Activated gamma-delta T cell treated with anti-CD3 and anti-CD28 coated beads, Interleukin-2, amount 50 U/mL, for 16 hours (primary cell): ENCODE results near the gene CFAP20DC.
"Not testable (repeated sequence)": the region's sequence is repeated elsewhere in the genome, so short reads cannot be mapped to it uniquely, and the experiment has no call there.

Source experiments
- DNase-seq: peaks from one replicate; pipeline ENCODE4 v3.0.0-alpha.2; 2020; ENCODE audit warnings: low read depth

Gene CFAP20DC

DNA sequence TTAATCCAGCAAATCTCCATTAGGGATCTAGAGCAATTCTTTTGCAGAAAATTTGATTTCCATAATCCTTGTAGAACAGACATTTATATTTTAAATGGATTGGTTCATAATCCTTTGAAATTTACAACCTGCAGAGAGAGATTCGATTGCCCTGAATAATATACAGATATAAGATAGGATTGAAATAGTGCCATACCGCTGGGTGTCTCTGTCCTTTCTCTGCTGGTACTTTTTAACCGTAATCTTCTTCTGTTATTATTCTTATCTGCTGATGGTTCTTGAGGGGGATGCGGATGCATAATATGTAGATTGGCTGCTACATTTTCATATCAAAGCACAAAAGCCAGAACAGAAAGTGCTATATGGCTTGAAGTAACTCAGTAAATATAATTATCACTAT, 182.2 kb downstream of the CFAP20DC start:
- no peak for DNase-seq

DNA sequence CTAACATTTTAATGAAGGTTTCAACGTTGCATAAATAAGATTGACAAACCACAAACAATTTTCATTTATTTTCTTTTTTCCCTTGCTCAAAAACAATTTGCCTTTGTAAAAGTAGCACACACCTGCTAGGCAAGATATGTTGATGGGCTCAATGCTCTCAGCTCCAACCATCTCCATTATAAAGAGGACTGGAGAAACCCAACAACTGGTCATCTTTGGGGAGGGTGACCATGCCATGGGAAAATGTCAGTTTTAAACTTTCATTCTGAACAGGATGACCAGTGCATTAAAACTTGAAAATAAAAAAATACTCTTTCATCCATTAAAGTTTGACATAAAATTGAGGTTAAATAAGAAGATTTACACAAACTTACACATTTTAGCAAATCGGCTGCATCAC, 183.7 kb downstream of the CFAP20DC start:
- no peak for DNase-seq

DNA sequence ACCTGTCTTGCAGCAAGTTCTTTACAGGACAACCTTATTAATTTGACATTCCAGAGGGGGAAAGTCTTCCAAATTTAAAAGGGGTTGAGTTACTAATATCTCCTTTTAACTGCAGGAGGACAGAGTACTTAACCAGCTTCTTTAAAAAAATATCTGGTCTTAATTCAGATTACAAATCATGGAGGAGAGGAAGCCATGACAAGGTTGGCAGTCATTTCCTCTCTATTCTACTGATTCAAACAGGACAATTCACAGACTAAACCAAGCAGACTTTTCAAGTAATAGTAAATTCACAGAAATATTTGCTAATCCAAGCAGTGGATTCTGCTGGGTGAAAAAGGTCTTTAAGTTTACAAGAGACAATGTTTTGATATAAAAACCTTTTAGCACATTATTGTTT, 185.3 kb downstream of the CFAP20DC start:
- DNase-seq, result no peak

DNA sequence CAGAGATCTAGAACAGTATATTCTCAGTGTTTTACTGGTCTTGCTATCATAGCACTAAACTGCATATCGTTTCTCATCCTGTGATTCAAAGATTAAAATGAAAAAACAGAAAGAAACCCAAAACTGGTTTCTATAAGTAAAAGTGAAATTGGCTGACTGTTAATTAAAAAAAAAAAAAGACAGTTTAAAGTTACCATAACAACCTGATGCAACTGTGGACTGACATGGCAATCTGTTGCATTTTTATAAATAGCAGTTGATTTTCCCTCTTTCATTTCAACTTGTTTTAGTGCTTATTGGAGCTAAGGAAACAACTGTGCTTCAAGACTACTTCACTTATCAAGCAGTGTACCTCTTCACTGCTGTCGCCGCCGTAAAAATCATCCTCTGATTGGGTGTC, 186.6 kb downstream of the CFAP20DC start:
- DNase-seq, result no peak

DNA sequence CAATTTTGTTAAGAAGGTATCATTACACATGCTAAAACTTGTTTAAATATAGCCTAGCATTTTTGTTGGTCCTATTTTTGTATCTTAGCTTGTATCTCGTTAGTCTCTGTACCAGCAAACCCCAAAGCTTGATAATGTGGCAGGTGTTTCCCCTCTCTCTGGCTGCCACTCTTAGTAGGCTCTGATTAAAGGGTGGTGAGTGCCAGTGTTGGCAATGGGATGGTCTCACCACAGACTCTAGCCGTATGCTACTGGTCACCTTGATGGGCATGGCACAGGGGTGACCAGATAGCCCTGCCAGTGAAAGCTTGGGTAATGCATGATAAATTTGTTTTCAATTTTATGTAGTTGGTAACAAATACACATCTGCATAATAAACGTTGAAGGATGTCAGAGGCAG, 188.3 kb downstream of the CFAP20DC start:
- DNase-seq, result no peak

DNA sequence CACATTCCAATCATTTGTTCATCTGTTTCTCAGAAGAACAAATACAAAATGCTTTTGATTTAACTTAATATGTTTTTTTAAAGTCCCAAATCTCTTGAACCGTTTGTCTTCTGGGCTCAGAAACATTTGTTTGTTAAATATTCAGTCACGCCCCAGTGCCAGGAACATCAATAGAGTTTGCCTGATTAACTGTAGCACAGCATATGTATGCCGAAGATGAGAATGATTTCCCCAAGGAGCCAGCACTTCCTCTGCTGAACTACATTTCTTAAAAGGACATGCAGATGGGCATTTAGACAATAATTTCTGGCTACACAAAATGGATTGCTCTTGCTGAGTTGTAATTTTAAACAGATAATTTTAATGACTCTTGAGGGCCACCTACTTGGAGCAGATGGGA, 191.7 kb downstream of the CFAP20DC start:
- DNase-seq, result no peak

DNA sequence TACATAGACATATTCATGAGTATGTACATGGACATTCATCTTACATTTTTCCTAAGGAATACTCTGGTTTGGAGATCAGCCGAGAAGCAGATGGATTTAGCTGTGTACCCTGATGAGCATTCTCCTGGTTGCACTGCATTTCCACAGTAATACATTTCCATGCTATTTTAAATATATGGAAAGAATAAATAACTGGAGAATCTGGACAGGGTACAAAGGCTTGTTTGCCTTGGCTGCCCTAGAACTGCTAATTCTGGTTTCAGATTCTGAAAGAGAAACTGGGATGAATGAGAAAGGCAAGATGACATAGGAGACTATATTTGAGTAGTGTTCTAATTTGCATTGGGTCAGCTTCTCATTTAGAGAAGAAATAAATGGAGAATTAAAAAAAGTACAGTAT, 192.4 kb downstream of the CFAP20DC start:
- no peak for DNase-seq

DNA sequence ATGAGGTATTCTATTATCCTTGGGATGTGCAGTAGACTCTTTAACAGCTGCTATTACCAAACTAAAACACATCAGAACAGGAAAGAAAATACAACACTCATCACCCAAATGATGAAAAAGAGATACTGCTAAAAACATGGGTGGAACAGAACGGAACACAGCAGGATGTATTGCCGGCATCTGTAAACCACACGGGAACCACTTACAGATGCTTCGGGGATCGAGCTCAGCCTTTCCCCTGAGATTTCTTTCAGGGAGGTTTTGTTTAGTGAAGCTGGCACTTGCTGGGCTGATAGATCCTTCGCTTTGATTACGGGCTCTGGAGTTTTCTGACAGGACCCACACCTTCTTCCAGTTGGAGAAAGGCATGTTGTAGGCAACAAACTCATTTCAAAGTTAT, 201.0 kb downstream of the CFAP20DC start:
- no peak for DNase-seq

DNA sequence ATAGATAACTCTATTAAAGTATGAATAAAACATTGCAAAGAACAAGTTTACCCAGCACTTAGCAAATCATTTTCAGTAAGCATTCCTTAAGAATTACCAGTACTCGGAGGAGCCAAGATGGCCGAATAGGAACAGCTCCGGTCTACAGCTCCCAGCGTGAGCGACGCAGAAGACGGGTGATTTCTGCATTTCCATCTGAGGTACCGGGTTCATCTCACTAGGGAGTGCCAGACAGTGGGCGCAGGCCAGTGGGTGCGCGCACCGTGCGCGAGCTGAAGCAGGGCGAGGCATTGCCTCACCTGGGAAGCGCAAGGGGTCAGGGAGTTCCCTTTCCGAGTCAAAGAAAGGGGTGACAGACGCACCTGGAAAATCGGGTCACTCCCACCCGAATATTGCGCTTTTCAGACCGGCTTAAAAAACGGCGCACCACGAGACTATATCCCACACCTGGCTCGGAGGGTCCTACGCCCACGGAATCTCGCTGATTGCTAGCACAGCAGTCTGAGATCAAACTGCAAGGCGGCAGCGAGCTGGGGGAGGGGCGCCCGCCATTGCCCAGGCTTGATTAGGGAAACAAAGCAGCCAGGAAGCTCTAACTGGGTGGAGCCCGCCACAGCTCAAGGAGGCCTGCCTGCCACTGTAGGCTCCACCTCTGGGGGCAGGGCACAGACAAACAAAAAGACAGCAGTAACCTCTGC, 207.6 kb downstream of the CFAP20DC start:
- DNase-seq, result not testable (repeated sequence)

DNA sequence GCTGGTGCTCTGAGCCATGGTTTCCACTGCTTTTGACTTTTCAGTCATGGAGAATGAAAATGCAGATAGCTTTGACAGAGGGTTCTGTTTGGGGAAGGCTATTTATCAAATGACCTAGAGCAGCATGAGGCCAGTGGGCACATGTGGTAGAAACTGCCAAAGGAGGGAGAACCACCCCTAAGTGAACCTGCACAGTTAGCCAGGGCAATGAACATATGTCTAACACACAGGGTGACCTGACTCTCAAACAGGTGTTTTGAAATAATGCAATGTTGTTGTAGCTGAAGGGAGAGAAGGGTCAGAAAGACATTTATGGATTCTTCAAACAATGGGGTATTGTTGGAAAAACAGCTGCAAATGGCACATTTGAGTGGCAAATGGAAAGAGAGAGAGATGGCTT, 208.9 kb downstream of the CFAP20DC start:
- no peak for DNase-seq

DNA sequence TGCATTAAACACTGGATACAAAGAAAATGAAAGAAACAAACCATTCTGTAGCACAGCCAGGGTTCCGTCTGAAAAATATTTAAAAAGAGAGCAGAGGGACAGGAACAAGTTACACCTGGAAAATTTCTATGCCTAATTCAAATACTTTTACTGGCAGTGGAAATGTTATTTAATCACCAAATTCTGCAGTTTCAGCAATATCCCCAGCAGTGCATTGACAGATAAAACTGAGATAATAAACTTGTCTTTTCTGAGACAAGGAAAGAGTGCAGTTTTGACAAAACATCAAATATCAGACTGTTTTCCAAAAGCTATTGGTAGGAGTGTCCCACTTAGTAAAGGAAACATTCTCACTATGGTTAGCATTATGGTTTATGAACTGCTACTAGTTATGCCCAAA, 209.9 kb downstream of the CFAP20DC start:
- no peak for DNase-seq

DNA sequence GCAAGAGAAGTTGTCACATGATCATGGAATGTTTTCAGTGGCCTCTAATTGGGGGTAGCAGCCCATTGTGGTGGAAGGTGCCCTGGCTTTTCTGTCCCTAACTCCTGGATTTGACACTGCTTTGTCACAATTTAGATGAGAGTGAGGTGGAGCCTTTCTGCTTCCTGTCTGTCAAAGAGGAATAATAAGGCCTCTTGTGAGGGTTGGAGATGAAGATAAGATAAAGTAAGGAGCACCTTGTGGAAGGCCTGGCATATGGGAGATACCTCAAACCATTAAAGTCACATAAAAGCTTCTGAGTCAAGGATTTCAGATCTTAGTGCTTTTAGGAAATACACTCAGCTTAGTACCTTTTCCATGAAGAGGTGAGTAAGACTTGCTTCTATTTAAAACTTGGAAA, 210.6 kb downstream of the CFAP20DC start:
- DNase-seq, result no peak

DNA sequence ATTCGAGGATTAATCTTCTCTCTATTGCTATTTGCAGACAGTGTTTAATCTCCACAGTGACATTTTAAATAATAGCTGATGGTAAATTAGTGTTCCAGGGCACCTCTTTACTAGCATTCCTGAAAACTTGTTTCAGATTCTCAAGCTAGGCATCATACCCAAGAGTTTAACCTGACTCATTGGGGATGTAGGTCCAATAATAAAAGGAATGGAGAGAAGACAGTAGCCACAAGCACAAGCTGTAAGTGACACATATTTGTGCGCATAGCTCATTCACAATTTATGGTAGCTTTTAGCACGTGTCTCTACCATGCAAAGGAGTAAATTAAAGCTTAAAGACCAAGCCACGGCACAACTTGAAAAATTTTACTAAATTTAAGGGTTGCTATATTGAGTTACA, 212.0 kb downstream of the CFAP20DC start:
- no peak for DNase-seq

DNA sequence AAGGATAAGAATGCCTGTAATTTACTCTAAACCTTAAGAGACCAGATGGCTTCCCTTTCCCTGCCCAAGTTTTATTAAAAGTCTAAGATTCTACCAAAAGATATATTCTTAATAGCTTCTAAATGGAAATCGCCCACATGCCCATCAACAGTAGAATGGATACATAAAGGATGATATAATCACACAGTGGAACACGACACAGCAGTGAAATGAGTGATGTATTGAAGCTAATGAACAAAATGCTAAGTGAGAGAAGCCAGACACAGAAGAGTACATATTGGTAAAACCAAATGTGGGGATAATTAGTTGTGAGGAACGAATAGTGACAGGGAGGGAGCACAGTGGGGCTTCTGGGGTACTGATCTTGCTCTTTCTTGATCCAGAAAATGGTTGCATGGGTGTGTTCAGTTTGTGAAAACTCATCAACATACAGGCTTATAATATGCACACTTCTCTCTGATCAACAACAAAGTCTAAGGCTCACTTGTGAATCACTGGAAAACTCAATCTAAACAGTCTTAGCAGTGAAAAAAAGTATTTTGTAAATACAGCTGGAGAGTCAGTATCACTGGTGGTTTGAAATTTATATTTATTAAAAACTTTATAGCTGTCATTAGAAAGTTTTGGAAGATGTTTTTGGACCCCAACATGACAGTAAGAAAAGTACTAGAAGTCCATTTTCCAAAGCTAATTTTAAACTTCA, 212.5 kb downstream of the CFAP20DC start:
- DNase-seq, result no peak

DNA sequence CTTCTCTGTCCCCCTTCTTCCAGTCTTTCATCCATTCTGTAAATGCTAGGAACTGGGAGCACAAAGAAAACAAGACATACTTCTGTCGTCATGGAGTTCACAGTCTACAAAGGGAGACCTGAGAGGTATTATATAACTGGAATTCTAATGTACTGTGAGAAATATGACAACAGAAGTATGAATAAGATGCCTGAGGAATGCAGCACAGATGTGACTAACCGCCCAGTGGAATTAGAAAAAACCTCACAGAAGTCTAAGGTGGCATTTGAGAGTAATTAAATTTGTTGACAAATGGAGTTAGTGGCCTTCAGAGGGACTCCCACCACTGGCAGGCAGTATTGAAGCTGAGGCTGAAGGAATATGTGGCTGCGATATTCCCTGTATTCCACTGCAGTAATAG, 214.7 kb downstream of the CFAP20DC start:
- no peak for DNase-seq

DNA sequence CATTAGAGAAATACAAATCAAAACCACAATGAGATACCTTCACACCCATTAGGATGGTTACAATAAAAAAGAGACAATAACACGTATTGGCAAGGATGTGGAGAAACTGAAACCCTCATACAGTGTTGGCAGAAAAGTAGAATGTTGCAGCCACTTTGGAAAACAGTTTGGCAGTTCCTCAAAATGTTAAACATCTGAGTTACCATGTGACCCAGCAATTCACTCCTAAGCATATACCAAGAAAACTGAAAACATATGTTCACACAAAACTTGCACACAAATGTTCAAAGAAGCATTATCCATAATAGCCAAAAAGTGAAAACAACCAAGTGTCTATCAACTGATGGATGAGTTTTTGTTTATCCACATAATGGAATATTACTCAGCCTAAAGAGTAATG, 216.3 kb downstream of the CFAP20DC start:
- DNase-seq, result no peak

DNA sequence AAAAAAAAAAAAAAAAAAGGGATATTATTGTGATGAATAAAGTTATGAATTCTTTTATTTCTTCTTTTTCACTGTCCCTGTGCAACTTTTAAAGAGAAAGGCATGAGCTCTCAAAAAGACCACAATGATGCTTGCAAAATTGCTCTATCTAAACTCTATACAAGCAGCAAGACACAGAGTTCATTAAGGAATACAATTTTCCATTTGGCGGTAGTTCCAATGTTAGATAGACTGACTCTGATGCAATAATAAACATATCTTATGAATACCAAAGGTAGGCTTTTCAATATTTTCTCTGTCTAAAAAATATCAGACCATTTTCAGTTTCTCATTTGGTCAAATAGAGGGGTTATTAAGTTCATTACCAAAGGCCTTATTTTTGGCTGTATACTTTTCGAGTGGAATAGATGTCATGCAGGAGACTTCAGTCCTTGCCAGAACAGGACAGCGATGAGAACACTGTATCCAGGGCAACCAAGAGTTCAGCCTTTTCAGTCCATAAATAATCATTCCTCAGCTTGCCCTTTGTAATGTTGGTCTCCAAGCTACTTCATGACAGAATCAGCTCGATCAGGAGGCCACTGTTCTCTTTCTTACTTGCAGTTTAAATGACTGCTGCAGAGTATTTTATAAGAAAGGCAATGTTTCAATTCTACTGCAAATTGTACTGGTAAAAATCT, 220.4 kb downstream of the CFAP20DC start:
- DNase-seq, result no peak

DNA sequence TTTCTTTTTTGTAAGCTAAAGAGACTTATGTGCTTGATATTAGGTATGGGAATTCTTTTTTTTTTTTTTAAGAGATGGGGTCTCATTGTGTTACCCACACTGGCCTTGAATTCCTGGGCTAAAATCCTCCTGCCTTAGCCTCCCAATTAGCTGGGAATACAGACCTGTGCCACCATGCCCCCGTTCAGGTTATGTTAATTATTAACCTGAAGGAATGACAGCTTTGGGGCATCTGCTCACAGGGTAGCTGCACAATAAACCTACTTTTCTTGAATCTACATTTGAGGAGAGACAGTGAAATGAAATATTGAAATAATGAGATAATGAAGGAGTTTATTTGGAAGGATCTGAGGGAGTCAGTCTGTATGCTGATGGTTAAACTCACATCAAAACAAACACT, 225.0 kb downstream of the CFAP20DC start:
- no peak for DNase-seq

DNA sequence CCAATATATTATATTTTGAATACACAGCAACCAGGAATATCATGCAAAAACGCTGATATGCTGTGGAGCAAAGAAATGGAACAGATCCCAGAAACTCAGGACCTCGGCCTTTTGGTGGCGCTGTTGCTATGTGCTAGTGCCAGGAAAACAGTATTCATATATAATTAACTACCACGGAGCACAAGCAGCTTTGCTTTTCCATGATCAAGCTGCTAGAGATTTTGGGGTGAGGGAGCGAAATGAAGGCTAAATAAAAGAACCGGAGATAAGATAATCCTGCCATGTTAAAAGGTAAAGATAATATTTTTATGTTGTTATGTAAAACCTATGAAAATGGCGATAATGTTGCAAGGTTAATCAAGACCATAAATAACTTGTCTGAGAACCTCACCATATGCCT, 225.5 kb downstream of the CFAP20DC start:
- no peak for DNase-seq

DNA sequence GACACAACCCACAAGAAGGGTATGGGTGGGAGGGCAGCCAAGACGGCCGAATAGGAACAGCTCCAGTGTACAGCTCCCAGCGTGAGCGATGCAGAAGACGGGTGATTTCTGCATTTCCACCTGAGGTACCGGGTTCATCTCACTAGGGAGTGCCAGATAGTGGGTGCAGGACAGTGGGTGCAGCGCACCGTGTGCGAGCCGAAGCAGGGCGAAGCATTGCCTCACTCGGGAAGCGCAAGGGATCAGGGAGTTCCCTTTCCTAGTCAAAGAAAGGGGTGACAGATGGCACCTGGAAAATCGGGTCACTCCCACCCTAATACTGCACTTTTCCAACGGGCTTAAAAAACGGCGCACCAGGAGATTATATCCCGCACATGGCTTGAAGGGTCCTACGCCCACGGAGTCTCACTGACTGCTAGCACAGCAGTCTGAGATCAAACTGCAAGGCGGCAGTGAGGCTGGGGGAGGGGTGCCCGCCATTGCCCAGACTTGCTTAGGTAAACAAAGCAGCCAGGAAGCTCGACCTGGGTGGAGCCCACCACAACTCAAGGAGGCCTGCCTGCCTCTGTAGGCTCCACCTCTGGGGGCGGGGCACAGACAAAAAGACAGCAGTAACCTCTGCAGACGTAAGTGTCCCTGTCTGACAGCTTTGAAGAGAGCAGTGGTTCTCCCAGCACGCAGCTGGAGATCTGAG, 243.1 kb downstream of the CFAP20DC start:
- not testable (repeated sequence) for DNase-seq

DNA sequence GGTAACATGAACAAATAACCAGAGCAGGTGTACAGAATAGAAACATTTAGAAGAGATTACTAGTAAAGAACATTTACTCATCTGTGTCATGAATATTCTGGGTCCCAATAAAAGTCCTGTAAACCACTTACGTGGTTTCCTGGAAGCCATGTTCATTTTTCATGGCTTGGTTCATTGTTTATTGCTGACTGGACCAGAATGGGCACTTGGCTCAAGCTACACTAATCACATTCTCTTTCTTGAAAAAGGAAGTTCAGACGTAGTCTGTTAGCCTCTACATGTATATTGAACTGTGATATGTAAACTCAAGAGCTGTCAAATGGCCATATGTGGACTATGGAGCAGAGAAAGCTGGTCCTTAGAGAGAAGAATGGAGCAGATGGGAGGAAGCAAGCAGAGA, 244.9 kb downstream of the CFAP20DC start:
- no peak for DNase-seq

DNA sequence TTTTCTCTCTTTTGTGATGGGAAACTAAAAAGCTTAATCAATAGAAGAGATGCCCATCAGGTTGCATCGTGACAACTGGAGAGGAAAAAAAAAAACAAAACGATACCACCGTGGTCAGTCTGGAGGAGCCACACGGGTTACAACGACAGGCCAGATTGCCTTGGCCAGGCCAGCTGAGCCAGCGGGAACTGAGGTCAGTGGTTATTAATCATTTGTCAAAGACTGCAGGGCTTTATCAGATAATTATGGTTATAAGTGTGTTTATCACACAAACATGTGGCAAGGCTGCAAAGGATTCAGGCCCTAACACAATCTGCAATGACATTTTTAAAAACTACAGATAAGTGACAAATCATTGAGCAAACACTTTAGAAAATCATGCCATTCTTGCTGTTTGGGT, 248.3 kb downstream of the CFAP20DC start:
- DNase-seq, result no peak

DNA sequence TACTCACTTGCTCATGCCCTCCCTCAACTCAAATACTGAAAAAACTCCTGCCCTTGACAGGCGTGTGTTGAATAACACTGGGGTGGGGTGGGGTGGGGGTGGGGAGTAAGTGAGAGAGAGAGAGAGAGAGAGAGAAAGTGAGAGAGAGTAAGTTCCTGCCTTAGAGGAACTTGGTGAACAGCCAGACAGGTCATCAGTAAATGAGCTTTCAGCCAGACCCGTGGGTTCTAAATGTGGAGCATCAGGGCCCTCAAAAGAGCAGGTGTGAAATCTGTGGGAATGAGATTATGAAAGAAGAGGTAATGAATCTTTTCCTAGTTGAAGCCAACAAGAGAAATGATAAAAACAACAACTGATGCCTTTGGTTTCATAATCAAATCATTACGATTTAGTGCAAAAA, 248.9 kb downstream of the CFAP20DC start:
- no peak for DNase-seq
